Peyer's patch (tissue), 4 donors: Measurements from ENCODE around the gene ARID1B.

Source experiments
- CTCF ChIP-seq, 6 experiments: fragments of 450-650 bp in 4 of 6; fragments of 200-600 bp in 2 of 6; sonication (generic) in 1 of 6; IDR thresholded peaks; one replicate each; pipeline ENCODE4 v1.5.1; 2017 to 2019; ENCODE audit warnings: antibody characterized with exemption in 6 of 6, mild to moderate bottlenecking in 3 of 6, moderate library complexity in 1 of 6
- POLR2A ChIP-seq, 2 donors: fragments of 450-650 bp; IDR thresholded peaks; one replicate each; pipeline ENCODE4 v1.5.1; 2017; ENCODE audit warnings: antibody characterized with exemption in 2 of 2, mild to moderate bottlenecking in 2 of 2, moderate library complexity in 2 of 2

GRCh38 chr6:156757849-156758248 is 19.3 kb upstream of the ARID1B start:
- TF ChIP-seq POLR2A (IDR thresholded peaks at IDR 0.05) (no peak), CTCF (IDR thresholded peaks at IDR 0.05) (no peak)
